OCI-LY1 (cell line): ENCODE measurements around the gene NAT14.

ENCODE experiments used
- H2AFZ ChIP-seq: fragments of 200-600 bp; sonication (generic), shearing (Covaris generic); 2 replicates; pipeline ENCODE4 v1.6.0; 2014; ENCODE audit warnings: antibody characterized with exemption, mild to moderate bottlenecking, low read length
- H3F3A ChIP-seq: fragments of 200-600 bp; sonication (generic), shearing (Covaris generic); 2 replicates; pipeline ENCODE4 v1.6.0; 2014; ENCODE audit warnings: mild to moderate bottlenecking, antibody characterized with exemption, low read length, moderate library complexity; ENCODE audit not compliant: insufficient read depth
- H3K27ac ChIP-seq: fragments of 200-600 bp; sonication (generic); 2 replicates; pipeline ENCODE4 v1.5.1; 2014; ENCODE audit warnings: low read length, mixed run types, mild to moderate bottlenecking, low read depth; ENCODE audit not compliant: poor library complexity, severe bottlenecking
- H3K27me3 ChIP-seq: fragments of 200-600 bp; sonication (generic); 2 replicates; pipeline ENCODE4 v1.6.0; 2014; ENCODE audit warnings: antibody characterized with exemption, mild to moderate bottlenecking, low read length, moderate library complexity; ENCODE audit not compliant: insufficient read depth
- H3K36me3 ChIP-seq: fragments of 200-600 bp; sonication (generic); 2 replicates; pipeline ENCODE4 v1.6.1; 2014; ENCODE audit warnings: mild to moderate bottlenecking, antibody characterized with exemption, low read length, moderate library complexity, mixed read lengths; ENCODE audit not compliant: insufficient read depth
- H3K4me1 ChIP-seq: fragments of 200-600 bp; sonication (generic); 2 replicates; pipeline ENCODE4 v1.5.1; 2014; ENCODE audit warnings: mild to moderate bottlenecking, low read length, moderate library complexity; ENCODE audit not compliant: insufficient read depth, severe bottlenecking
- H3K4me2 ChIP-seq: fragments of 200-600 bp; sonication (generic), shearing (Covaris generic); 2 replicates; pipeline ENCODE4 v1.6.1; 2014; ENCODE audit warnings: low read length
- H3K4me3 ChIP-seq: fragments of 200-600 bp; sonication (generic); 2 replicates; pipeline ENCODE4 v1.5.1; 2014; ENCODE audit warnings: low read length, low read depth, mild to moderate bottlenecking, mixed read lengths; ENCODE audit not compliant: poor library complexity, severe bottlenecking
- H3K79me2 ChIP-seq: fragments of 200-600 bp; shearing (Covaris generic); 2 replicates; pipeline ENCODE4 v1.6.1; 2016; ENCODE audit warnings: mixed run types, low read length, mixed read lengths; ENCODE audit not compliant: insufficient read depth
- H3K9ac ChIP-seq: fragments of 200-600 bp; sonication (generic), shearing (Covaris generic); 2 replicates; pipeline ENCODE4 v1.6.1; 2014; ENCODE audit warnings: mild to moderate bottlenecking, low read length, mixed read lengths
- H3K9me2 ChIP-seq: fragments of 200-600 bp; sonication (generic), shearing (Covaris generic); 2 replicates; pipeline ENCODE4 v1.6.1; 2014; ENCODE audit warnings: low read depth, mild to moderate bottlenecking, low read length, mixed read lengths
- H3K9me3 ChIP-seq: fragments of 200-600 bp; shearing (Covaris generic); 2 replicates; pipeline ENCODE4 v1.6.1; 2014; ENCODE audit warnings: low read length, mixed read lengths
- H4K20me1 ChIP-seq: fragments of 200-600 bp; sonication (generic), shearing (Covaris generic); 2 replicates; pipeline ENCODE4 v1.6.0; 2016; ENCODE audit warnings: mild to moderate bottlenecking, low read length; ENCODE audit not compliant: insufficient read depth
- CTCF ChIP-seq: fragments of 200-600 bp; sonication (generic), shearing (Covaris generic); IDR thresholded peaks from 2 replicates; pipeline ENCODE4 v1.5.1; 2017; ENCODE audit warnings: mild to moderate bottlenecking, antibody characterized with exemption, low read length, moderate library complexity, mixed read lengths
- EZH2 ChIP-seq: fragments of 200-600 bp; sonication (generic), shearing (Covaris generic); IDR thresholded peaks from 2 replicates; pipeline ENCODE4 v1.8.0; 2017; ENCODE audit warnings: borderline replicate concordance, mixed run types, mild to moderate bottlenecking, antibody characterized with exemption, low read length, moderate library complexity, mixed read lengths

NAT14 gene

GRCh38 chr19:55516878-55517620 lies 32.1 kb downstream of the NAT14 start:
- H3K4me3 ChIP-seq: peak overlapping the region; percentile 61
- no peaks in the 10 kb centered on the region for H3K27me3 ChIP-seq
- H3F3A ChIP-seq: no peaks in the 10 kb centered on the region
- H2AFZ ChIP-seq: 0 out of 2 replicates have a peak overlapping the region, but pooled peaks have one; percentile 43
- no peaks in the 10 kb centered on the region for H3K9me2 ChIP-seq
- no peaks in the 10 kb centered on the region for H4K20me1 ChIP-seq
- H3K4me1 ChIP-seq: peaks cover 5% of the 10 kb centered on the region
- no peaks in the 10 kb centered on the region for H3K9me3 ChIP-seq
- no peak overlapping the region for H3K27ac ChIP-seq
- H3K9ac ChIP-seq: peak overlapping the region; percentile 61
- H3K36me3 ChIP-seq: no peaks in the 10 kb centered on the region
- H3K79me2 ChIP-seq: no peaks in the 10 kb centered on the region
- H3K4me2 ChIP-seq: peak overlapping the region; percentile 74
- peak; percentile 90 for TF ChIP-seq CTCF
- no peak for TF ChIP-seq EZH2

- Histone ChIP-seq H2AFZ (no peak overlapping the region), H3K4me2 (no peak overlapping the region), H3K4me3 (no peak overlapping the region), H3K79me2 (no peaks in the 10 kb centered on the region), H3K27ac (no peak overlapping the region), H3K27me3 (no peaks in the 10 kb centered on the region; the same call in 1 of the 2 replicates), H3K9me2 (no peaks in the 10 kb centered on the region), H3K9ac (no peak overlapping the region), H4K20me1 (no peaks in the 10 kb centered on the region), H3F3A (no peaks in the 10 kb centered on the region), H3K4me1 (peaks cover 5% of the 10 kb centered on the region), H3K9me3 (no peaks in the 10 kb centered on the region), H3K36me3 (no peaks in the 10 kb centered on the region)
- no peak for TF ChIP-seq EZH2
- no peak for TF ChIP-seq CTCF
Observed at GRCh38 chr19:55519451-55520311, 34.7 kb downstream of the NAT14 start.

GRCh38 chr19:55520691-55521292 lies 35.8 kb downstream of the NAT14 start:
- no peak for TF ChIP-seq EZH2
- TF ChIP-seq CTCF: no peak
- H2AFZ ChIP-seq: no peak overlapping the region

More at GRCh38 chr19:55520691-55521292, 35.8 kb downstream of the NAT14 start:
- Histone ChIP-seq H3K9ac (no peak overlapping the region), H3K9me3 (no peaks in the 10 kb centered on the region), H3K27ac (no peak overlapping the region), H3K79me2 (no peaks in the 10 kb centered on the region), H3F3A (no peaks in the 10 kb centered on the region), H3K4me2 (no peak overlapping the region), H3K4me1 (peaks cover 5% of the 10 kb centered on the region), H3K9me2 (no peaks in the 10 kb centered on the region), H3K36me3 (no peaks in the 10 kb centered on the region), H3K27me3 (no peaks in the 10 kb centered on the region; the same call in 1 of the 2 replicates), H4K20me1 (no peaks in the 10 kb centered on the region), H3K4me3 (no peak overlapping the region)
